Activated CD4-positive, alpha-beta T cell treated with anti-CD3 and anti-CD28 coated beads, Interleukin-2, Interleukin-4, amounts not matched to agents 100 ng/mL and 50 ng/mL, durations not matched to agents 16 hours and 8 hours (primary cell): ENCODE data around the gene RRM1.
"Not testable (repeated sequence)": the region's sequence is repeated elsewhere in the genome, so short reads cannot be mapped to it uniquely, and the experiment has no call there.

Source experiments
- DNase-seq: peaks from one replicate; pipeline ENCODE4 v3.0.0-alpha.2; 2020; ENCODE audit warnings: low spot score

Gene RRM1

GRCh38 chr11:4083198-4083597 lies 11.4 kb upstream of the RRM1 start:
- no peak for DNase-seq

- no peak for DNase-seq
These were observed 10.0 kb upstream of the RRM1 start for GRCh38 chr11:4084406-4085125.

GRCh38 chr11:4085575-4085974 lies 9.0 kb upstream of the RRM1 start:
- DNase-seq: no peak

GRCh38 chr11:4086575-4087353 lies 7.8 kb upstream of the RRM1 start:
- no peak for DNase-seq

GRCh38 chr11:4087551-4087950 lies 7.0 kb upstream of the RRM1 start:
- no peak for DNase-seq

GRCh38 chr11:4090258-4090657 lies 4.3 kb upstream of the RRM1 start:
- no peak for DNase-seq

GRCh38 chr11:4092026-4092425 lies 2.6 kb upstream of the RRM1 start:
- DNase-seq: no peak

- no peak for DNase-seq
These were observed 866 bp upstream of the RRM1 start for GRCh38 chr11:4093519-4094347.

GRCh38 chr11:4095509-4096230 lies 1.1 kb downstream of the RRM1 start:
- peak; percentile 35 for DNase-seq

GRCh38 chr11:4098026-4098621 lies 3.5 kb downstream of the RRM1 start:
- DNase-seq: no peak

- DNase-seq: no peak
These were observed 8.1 kb downstream of the RRM1 start for GRCh38 chr11:4102711-4103110.

- no peak for DNase-seq
These were observed 8.7 kb downstream of the RRM1 start for GRCh38 chr11:4103269-4103668.

- no peak for DNase-seq
These were observed 11.3 kb downstream of the RRM1 start for GRCh38 chr11:4105916-4106315.

GRCh38 chr11:4111834-4112233 lies 17.2 kb downstream of the RRM1 start:
- no peak for DNase-seq

- no peak for DNase-seq
These were observed 20.5 kb downstream of the RRM1 start for GRCh38 chr11:4115128-4115527.

GRCh38 chr11:4118107-4118506 lies 23.5 kb downstream of the RRM1 start:
- DNase-seq: peak; percentile 19

- no peak for DNase-seq
These were observed 28.6 kb downstream of the RRM1 start for GRCh38 chr11:4123218-4123617.

- DNase-seq: no peak
These were observed 30.5 kb downstream of the RRM1 start for GRCh38 chr11:4125141-4125540.

GRCh38 chr11:4127357-4127756 lies 32.8 kb downstream of the RRM1 start:
- no peak for DNase-seq

GRCh38 chr11:4130219-4130618 lies 35.6 kb downstream of the RRM1 start:
- DNase-seq: not testable (repeated sequence)

GRCh38 chr11:4134806-4135205 lies 40.2 kb downstream of the RRM1 start:
- no peak for DNase-seq

- DNase-seq: no peak
These were observed 43.9 kb downstream of the RRM1 start for GRCh38 chr11:4138497-4138896.
